ENCODE data around the gene PACRG.
A peak's percentile ranks its signal among the peaks of the same experiment; 100 is the strongest.

The PACRG gene

GRCh38 chr6:162882801-162883481 is 155.2 kb downstream of the PACRG start:
- no peak for TF ChIP-seq Cebpa-rat (IDR thresholded peaks at IDR 0.05)

GRCh38 chr6:162887981-162888689 is 160.4 kb downstream of the PACRG start:
- H3K4me3 ChIP-seq, result no peak overlapping the region
- H3K27ac ChIP-seq, result no peak overlapping the region
- H3K4me2 ChIP-seq, result no peak overlapping the region
- H3K9ac ChIP-seq, result no peak overlapping the region
- H3K9me3 ChIP-seq (replicated peaks in 1 of 11), result 0 out of 22 replicates have a peak, but pooled peaks cover 0 to 6% (median 0%) of the 10 kb centered on the region in 11 experiments
- no peaks in the 10 kb centered on the region for H3K4me1 ChIP-seq
- H4K20me1 ChIP-seq, result no peaks in the 10 kb centered on the region
- TF ChIP-seq Cebpa-rat (IDR thresholded peaks at IDR 0.05), result no peak
- no peaks in the 10 kb centered on the region for H3K27me3 ChIP-seq
- no peaks in the 10 kb centered on the region for H3K36me3 ChIP-seq

More at GRCh38 chr6:162882801-162883481, 155.2 kb downstream of the PACRG start:
- H3K36me3 ChIP-seq, result no peaks in the 10 kb centered on the region
- no peaks in the 10 kb centered on the region for H3K9me3 ChIP-seq (replicated peaks in 1 of 11)
- H3K4me3 ChIP-seq, result no peak overlapping the region
- H3K27ac ChIP-seq, result no peak overlapping the region
- no peaks in the 10 kb centered on the region for H4K20me1 ChIP-seq
- no peak overlapping the region for H3K9ac ChIP-seq
- no peaks in the 10 kb centered on the region for H3K27me3 ChIP-seq
- no peaks in the 10 kb centered on the region for H3K4me1 ChIP-seq
- no peak overlapping the region for H3K4me2 ChIP-seq

- TF ChIP-seq Cebpa-rat (IDR thresholded peaks at IDR 0.05), result no peak
These were observed 161.5 kb downstream of the PACRG start for GRCh38 chr6:162889303-162889702.

GRCh38 chr6:162898011-162898410 is 170.2 kb downstream of the PACRG start:
- Histone ChIP-seq H3K27ac (no peak overlapping the region), H3K4me3 (no peak overlapping the region), H3K4me2 (no peak overlapping the region), H4K20me1 (no peaks in the 10 kb centered on the region), H3K9me3 (replicated peaks in 1 of 11) (peaks cover 0 to 3% (median 0%) of the 10 kb centered on the region in 11 experiments; a peak in 3 of 22 replicates), H3K27me3 (no peaks in the 10 kb centered on the region), H3K9ac (no peak overlapping the region), H3K4me1 (peaks cover 0 to 10% (median 0%) of the 10 kb centered on the region in 10 experiments; a peak in 5 of 20 replicates), H3K36me3 (no peaks in the 10 kb centered on the region)
- TF ChIP-seq Cebpa-rat (IDR thresholded peaks at IDR 0.05), result no peak

More at GRCh38 chr6:162889303-162889702, 161.5 kb downstream of the PACRG start:
- Histone ChIP-seq H3K36me3 (no peaks in the 10 kb centered on the region), H4K20me1 (no peaks in the 10 kb centered on the region), H3K27me3 (no peaks in the 10 kb centered on the region), H3K27ac (no peak overlapping the region), H3K4me3 (no peak overlapping the region), H3K4me2 (no peak overlapping the region), H3K9me3 (replicated peaks in 1 of 11) (0 out of 22 replicates have a peak, but pooled peaks cover 0 to 6% (median 0%) of the 10 kb centered on the region in 11 experiments), H3K4me1 (no peaks in the 10 kb centered on the region), H3K9ac (no peak overlapping the region)

- Histone ChIP-seq H3K27ac (no peak overlapping the region), H3K9ac (no peak overlapping the region), H3K4me1 (peaks cover 0 to 10% (median 0%) of the 10 kb centered on the region in 10 experiments; a peak in 5 of 20 replicates), H3K27me3 (no peaks in the 10 kb centered on the region), H3K4me3 (no peak overlapping the region), H3K9me3 (replicated peaks in 1 of 11) (peaks cover 0 to 15% (median 5%) of the 10 kb centered on the region in 11 experiments; a peak in 8 of 22 replicates), H3K4me2 (no peak overlapping the region), H4K20me1 (no peaks in the 10 kb centered on the region), H3K36me3 (no peaks in the 10 kb centered on the region)
- no peak for TF ChIP-seq Cebpa-rat (IDR thresholded peaks at IDR 0.05)
These were observed 171.4 kb downstream of the PACRG start for GRCh38 chr6:162899148-162899547.

GRCh38 chr6:162900503-162900902 is 172.7 kb downstream of the PACRG start:
- Histone ChIP-seq H3K9me3 (replicated peaks in 1 of 11) (peaks cover 0 to 16% (median 5%) of the 10 kb centered on the region in 11 experiments; a peak in 8 of 22 replicates), H4K20me1 (no peaks in the 10 kb centered on the region), H3K4me2 (no peak overlapping the region), H3K4me1 (peaks cover 0 to 10% (median 0%) of the 10 kb centered on the region in 10 experiments; a peak in 5 of 20 replicates), H3K9ac (no peak overlapping the region), H3K27me3 (no peaks in the 10 kb centered on the region), H3K4me3 (no peak overlapping the region), H3K36me3 (no peaks in the 10 kb centered on the region), H3K27ac (no peak overlapping the region)
- TF ChIP-seq Cebpa-rat (IDR thresholded peaks at IDR 0.05), result no peak

GRCh38 chr6:162904069-162904663 is 176.4 kb downstream of the PACRG start:
- Histone ChIP-seq H4K20me1 (no peaks in the 10 kb centered on the region), H3K9ac (no peak overlapping the region), H3K27ac (no peak overlapping the region), H3K9me3 (replicated peaks in 1 of 11) (peaks cover 0 to 16% (median 6%) of the 10 kb centered on the region in 11 experiments; a peak in 8 of 22 replicates), H3K4me2 (no peak overlapping the region), H3K27me3 (no peaks in the 10 kb centered on the region), H3K4me3 (no peak overlapping the region), H3K36me3 (no peaks in the 10 kb centered on the region), H3K4me1 (peaks cover 0 to 10% (median 0%) of the 10 kb centered on the region in 10 experiments; a peak in 5 of 20 replicates)
- 0 out of 22 replicates have a peak, but pooled peaks of 1 of the 11 experiments have one; percentile 34 for TF ChIP-seq Cebpa-rat (IDR thresholded peaks at IDR 0.05)

- H3K9me3 ChIP-seq (replicated peaks in 1 of 11), result peaks cover 0 to 16% (median 6%) of the 10 kb centered on the region in 11 experiments; a peak in 8 of 22 replicates
These were observed 178.7 kb downstream of the PACRG start for GRCh38 chr6:162906479-162906878.

More at GRCh38 chr6:162906479-162906878, 178.7 kb downstream of the PACRG start:
- no peaks in the 10 kb centered on the region for H3K27me3 ChIP-seq
- H3K4me2 ChIP-seq, result no peak overlapping the region
- no peak for TF ChIP-seq Cebpa-rat (IDR thresholded peaks at IDR 0.05)
- no peak overlapping the region for H3K27ac ChIP-seq
- no peaks in the 10 kb centered on the region for H3K36me3 ChIP-seq
- no peak overlapping the region for H3K9ac ChIP-seq
- H3K4me3 ChIP-seq, result no peak overlapping the region
- peaks cover 0 to 6% (median 0%) of the 10 kb centered on the region in 10 experiments; a peak in 5 of 20 replicates for H3K4me1 ChIP-seq
- H4K20me1 ChIP-seq, result no peaks in the 10 kb centered on the region

Data from BLaER1 treated with 17β-estradiol and CSF1 and Interleukin-3, amounts not matched to agents 10 nM and 100 nM (cell line).